GM23338 (cell line): ENCODE results near the gene GADD45B. TPM values are rescaled to one million over a fixed set of nuclear protein-coding genes. Genes with fewer than 3 reads are reported as not detected.

ENCODE experiments used
- ATAC-seq: fragments of 200-7000 bp; cut with Tn5 transposase; 3 replicates; pipeline ENCODE4 v1.9.1; 2020
- DNase-seq: peaks from one replicate; pipeline ENCODE4 v3.0.0-alpha.2; 2015; ENCODE audit warnings: low spot score
- H2AFZ ChIP-seq: fragments of 200-600 bp; sonication (generic); 2 replicates; pipeline ENCODE4 v1.8.0; 2016; ENCODE audit warnings: antibody characterized with exemption, mild to moderate bottlenecking, moderate library complexity
- H3F3A ChIP-seq: fragments of 200-600 bp; sonication (generic); replicated peaks from 2 replicates; pipeline ENCODE4 v1.8.0; 2017; ENCODE audit warnings: antibody characterized with exemption, mixed run types, low read depth
- H3K27ac ChIP-seq: fragments of 200-600 bp; sonication (generic); 2 replicates; pipeline ENCODE4 v1.6.1; 2016; ENCODE audit warnings: low read depth
- H3K27me3 ChIP-seq: fragments of 200-600 bp; sonication (generic); 2 replicates; pipeline ENCODE4 v1.8.0; 2016; ENCODE audit warnings: mild to moderate bottlenecking, mixed run types, moderate library complexity; ENCODE audit not compliant: insufficient read depth
- H3K36me3 ChIP-seq: fragments of 200-600 bp; sonication (generic); 2 replicates; pipeline ENCODE4 v1.8.0; 2016; ENCODE audit warnings: mild to moderate bottlenecking; ENCODE audit not compliant: insufficient read depth
- H3K4me1 ChIP-seq: fragments of 200-600 bp; sonication (generic); 2 replicates; pipeline ENCODE4 v1.8.0; 2016; ENCODE audit warnings: mild to moderate bottlenecking, moderate library complexity; ENCODE audit not compliant: insufficient read depth
- H3K4me2 ChIP-seq: fragments of 200-600 bp; sonication (generic); 2 replicates; pipeline ENCODE4 v1.7.1; 2017; ENCODE audit warnings: mixed run types
- H3K4me3 ChIP-seq: fragments of 200-600 bp; sonication (generic); 2 replicates; pipeline ENCODE4 v1.6.1; 2016; ENCODE audit warnings: mixed run types
- H3K79me2 ChIP-seq: fragments of 200-600 bp; sonication (generic); replicated peaks from 2 replicates; pipeline ENCODE4 v1.8.0; 2017; ENCODE audit warnings: mild to moderate bottlenecking; ENCODE audit not compliant: insufficient read depth
- H3K9me2 ChIP-seq: fragments of 200-600 bp; sonication (generic); 2 replicates; pipeline ENCODE4 v1.8.0; 2017; ENCODE audit not compliant: insufficient read depth
- H4K20me1 ChIP-seq: fragments of 200-600 bp; sonication (generic); replicated peaks from 2 replicates; pipeline ENCODE4 v1.8.0; 2017; ENCODE audit warnings: mild to moderate bottlenecking; ENCODE audit not compliant: insufficient read depth
- H3K27ac Mint-ChIP-seq: 2 replicates; pipeline ENCODE4 v1.8.0; 2020; ENCODE audit warnings: inconsistent platforms, mild to moderate bottlenecking, moderate library complexity, mixed read lengths
- H3K27me3 Mint-ChIP-seq: 3 replicates; pipeline ENCODE4 v1.8.0; 2022; ENCODE audit warnings: low read depth, mild to moderate bottlenecking, moderate library complexity, mixed read lengths, inconsistent platforms; ENCODE audit not compliant: insufficient read depth, poor library complexity
- H3K36me3 Mint-ChIP-seq: 3 replicates; pipeline ENCODE4 v1.8.0; 2021; ENCODE audit warnings: low read depth, mild to moderate bottlenecking, inconsistent platforms, moderate library complexity, mixed read lengths
- H3K4me1 Mint-ChIP-seq: 3 replicates; pipeline ENCODE4 v1.8.0; 2020; ENCODE audit warnings: mild to moderate bottlenecking, inconsistent platforms, mixed read lengths
- H3K4me3 Mint-ChIP-seq: 3 replicates; pipeline ENCODE4 v1.8.0; 2021; ENCODE audit warnings: moderate library complexity, mild to moderate bottlenecking, inconsistent platforms, mixed read lengths
- H3K9me3 Mint-ChIP-seq: 3 replicates; pipeline ENCODE4 v1.8.0; 2020; ENCODE audit warnings: moderate library complexity, mild to moderate bottlenecking, inconsistent platforms, mixed read lengths
- CREB1 ChIP-seq: fragments of 250-450 bp; sonication (Bioruptor Pico); IDR thresholded peaks from 2 replicates; pipeline ENCODE4 v1.5.0; 2020; ENCODE audit warnings: low read depth, mild to moderate bottlenecking, moderate library complexity
- CTCF ChIP-seq, 2 experiments: fragments of 200-600 bp in 1 of 2; sonication (generic) in 1 of 2; conservative IDR thresholded peaks; 2 replicates each; pipeline versions ENCODE4 v1.5.1 to v1.6.1; 2016 to 2017; ENCODE audit warnings: antibody characterized with exemption in 2 of 2, low read depth in 2 of 2, mild to moderate bottlenecking in 2 of 2, moderate library complexity in 1 of 2
- ETS1 ChIP-seq: IDR thresholded peaks from 2 replicates; pipeline ENCODE4 v1.6.1; 2016; ENCODE audit warnings: antibody characterized with exemption
- JUNB ChIP-seq: IDR thresholded peaks from one replicate; pipeline ENCODE4 v1.6.1; 2016; ENCODE audit warnings: antibody characterized with exemption; ENCODE audit not compliant: unreplicated experiment
- POLR2AphosphoS5 ChIP-seq: IDR thresholded peaks from 2 replicates; pipeline ENCODE4 v1.6.1; 2016; ENCODE audit warnings: antibody characterized with exemption, low read depth
- REST ChIP-seq: IDR thresholded peaks from one replicate; pipeline ENCODE4 v1.6.1; 2018; ENCODE audit warnings: antibody characterized with exemption; ENCODE audit not compliant: unreplicated experiment
- STAT1 ChIP-seq: IDR thresholded peaks from one replicate; pipeline ENCODE4 v1.6.1; 2016; ENCODE audit warnings: antibody characterized with exemption; ENCODE audit not compliant: unreplicated experiment
- ZNF331 ChIP-seq: fragments of 250-450 bp; sonication (Bioruptor Pico); IDR thresholded peaks from 2 replicates; pipeline ENCODE4 v1.5.0; 2020; ENCODE audit warnings: low read depth, mild to moderate bottlenecking, moderate library complexity
- polyA plus RNA-seq: library from polyadenylated mRNA; unstranded; fragments of >200 nt; fragmentation: Nextera tagmentation; extraction: Ambion mirVana; gene quantifications from 2 replicates; pipeline ENCODE4 v1.2.1, GENCODE V29; 2016
- total RNA-seq: library from RNA; depleted of rRNA; stranded (reverse); fragments of >200 nt; shearing (Covaris generic); gene quantifications from 2 replicates; pipeline ENCODE4 v1.2.3, GENCODE V29; 2014

Gene GADD45B
- total and polyA plus RNA-seq, 2 experiments from 2014 or later = 12.3 to 16.6 TPM

- TF ChIP-seq CTCF (conservative IDR thresholded peaks at IDR 0.05; ENCODE audit: low read depth in 2 of 2) (no peak), STAT1 (no peak)
Observed at GRCh38 chr19:2460245-2460644, 15.7 kb upstream of the GADD45B start (continued).

GRCh38 chr19:2461751-2462634 is 13.9 kb upstream of the GADD45B start:
- Histone ChIP-seq H3K36me3 (no peaks in the 10 kb centered on the region), H2AFZ (peak overlapping the region; percentile 91), H3K4me2 (peak overlapping the region; percentile 81), H4K20me1 (no peaks in the 10 kb centered on the region), H3K27me3 (no peaks in the 10 kb centered on the region), H3K79me2 (no peaks in the 10 kb centered on the region), H3F3A (peaks cover 5% of the 10 kb centered on the region; the same call in 1 of the 2 replicates), H3K27ac (peak overlapping the region; percentile 88; the same call in 1 of the 2 replicates), H3K4me3 (peak overlapping the region; percentile 77), H3K4me1 (no peaks in the 10 kb centered on the region), H3K9me2 (no peaks in the 10 kb centered on the region)
- DNase-seq (peak; percentile 80), ATAC-seq (peak; percentile 66)
- Mint-ChIP-seq H3K9me3 (peaks cover 5% of the 10 kb centered on the region; the same call in 1 of the 3 replicates), H3K4me1 (peaks cover 7% of the 10 kb centered on the region), H3K36me3 (no peaks in the 10 kb centered on the region; the same call in 2 of the 3 replicates), H3K27ac (peak overlapping the region; percentile 59; the same call in 1 of the 2 replicates), H3K4me3 (peak overlapping the region; percentile 80), H3K27me3 (peaks cover 13% of the 10 kb centered on the region)
- TF ChIP-seq REST = no peak
- peak; percentile 38; the same call in 1 of the 2 replicates for TF ChIP-seq POLR2AphosphoS5
- no peak for TF ChIP-seq JUNB
- no peak for TF ChIP-seq ZNF331
- TF ChIP-seq CREB1 (CRISPR knock-in tag) = no peak
- peak; percentile 60; the same call in 1 of the 2 replicates for TF ChIP-seq ETS1
